ENCODE results near the gene FLT3.
"Not testable (repeated sequence)": the region's sequence is repeated elsewhere in the genome, so short reads cannot be mapped to it uniquely, and the experiment has no call there.

The FLT3 gene

GRCh38 chr13:27971236-27971645 lies 129.1 kb downstream of the FLT3 start:
- DNase-seq, result no peak

DNA sequence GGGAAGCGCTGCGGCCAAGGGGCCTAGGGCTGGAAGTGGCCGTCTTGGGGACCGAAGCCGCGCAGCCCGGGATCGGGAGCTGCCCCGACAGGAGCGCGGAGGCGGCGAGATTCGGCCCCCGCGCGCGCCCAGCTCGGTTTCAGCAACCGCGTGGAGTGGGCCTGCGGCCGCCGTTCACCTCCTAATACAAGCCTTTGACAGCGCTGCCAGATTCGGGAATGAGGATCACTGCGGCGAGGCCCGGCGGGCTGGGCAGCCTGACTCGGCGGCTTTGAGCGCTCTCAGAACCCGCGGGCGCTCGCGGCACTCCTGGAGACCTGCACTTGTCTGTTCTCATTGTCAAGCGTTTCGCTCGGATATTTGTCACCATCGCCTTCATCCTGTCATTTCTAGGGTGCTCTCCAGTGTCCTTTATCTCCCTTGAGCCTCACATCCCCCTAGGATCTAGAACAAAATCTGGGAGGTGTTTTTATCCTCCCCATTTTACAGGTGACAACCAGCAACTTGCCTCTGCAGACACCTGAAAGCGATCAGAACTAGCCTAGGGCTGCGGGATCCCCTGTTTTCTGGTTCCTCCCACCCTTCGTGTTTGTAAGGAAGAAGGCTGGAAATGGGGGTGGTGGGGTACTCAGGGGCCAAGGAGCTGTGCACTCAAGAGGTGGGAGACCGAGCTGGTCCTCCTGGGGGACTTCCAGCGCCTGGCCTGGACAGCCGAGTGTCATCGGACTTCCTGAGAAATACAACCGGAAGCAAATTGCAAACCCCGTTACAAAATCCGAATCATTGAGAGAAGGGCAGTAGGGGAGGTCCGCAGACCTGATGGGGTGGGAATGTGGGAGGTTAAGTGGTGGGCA lies 129.8 kb downstream of the FLT3 start:
- DNase-seq, result no peak

DNA sequence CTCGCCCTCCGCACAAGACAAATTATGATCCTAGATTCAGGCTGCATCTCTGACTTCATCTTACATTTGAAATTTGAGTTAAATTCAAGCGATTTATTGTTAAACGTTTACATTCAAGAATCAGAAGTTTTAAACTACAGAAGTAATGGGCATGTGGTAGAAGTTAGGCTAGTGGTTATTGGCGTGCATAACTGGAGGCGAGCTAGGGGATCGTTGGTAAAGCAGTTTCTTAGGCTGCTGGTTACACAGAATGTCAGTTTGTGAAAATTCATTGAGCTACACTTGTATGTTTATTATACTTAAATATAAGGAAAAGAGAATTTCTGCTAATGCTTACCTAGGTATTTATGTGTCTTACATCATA lies 130.5 kb downstream of the FLT3 start:
- DNase-seq, result no peak

DNA sequence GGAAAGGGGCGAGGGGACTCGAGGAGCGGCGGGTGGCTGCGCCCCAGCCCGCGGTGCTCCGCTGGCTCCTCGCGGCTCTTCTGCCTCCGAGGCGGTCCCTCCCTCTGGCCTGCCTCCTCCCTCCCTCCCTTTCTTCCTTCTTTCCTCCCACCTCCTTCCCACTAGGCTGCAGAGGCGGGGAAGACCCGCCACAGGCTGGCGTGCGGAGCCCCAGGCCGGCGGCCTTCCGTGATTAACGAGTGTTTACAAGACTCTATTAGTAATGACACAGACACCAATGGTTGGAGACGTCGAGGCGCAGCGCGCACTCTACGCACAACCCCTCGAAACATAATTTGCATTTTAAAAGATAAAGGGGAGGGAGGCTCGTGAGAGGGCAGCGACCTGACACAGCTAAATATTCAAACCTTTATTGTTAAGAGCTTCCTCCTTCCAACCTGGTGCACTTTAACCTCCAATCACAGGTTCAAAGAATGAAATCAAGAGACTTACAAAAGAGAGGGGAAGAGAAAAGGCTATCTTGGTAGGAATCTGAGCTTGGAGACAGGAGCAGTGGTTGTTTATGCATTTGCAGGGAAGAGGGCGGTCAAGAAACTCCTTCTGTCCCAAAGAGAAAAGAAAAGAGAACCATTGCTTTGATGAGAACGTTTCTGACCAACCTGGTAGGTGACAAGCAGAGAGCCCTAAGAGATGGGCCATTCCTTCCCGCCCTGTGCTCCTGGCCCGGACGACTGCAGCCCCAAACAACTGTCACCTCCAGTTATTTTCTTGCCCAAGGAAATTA lies 131.1 kb downstream of the FLT3 start, which contains the start of gene CDX2:
Gene CDX2, minus strand, starts transcription at position 234 of the 784 bp plus-strand sequence. CDS start 309 bp downstream, outside the sequence.
- no peak for DNase-seq

GRCh38 chr13:27968316-27969081 lies 131.9 kb downstream of the FLT3 start:
- no peak for DNase-seq

DNA sequence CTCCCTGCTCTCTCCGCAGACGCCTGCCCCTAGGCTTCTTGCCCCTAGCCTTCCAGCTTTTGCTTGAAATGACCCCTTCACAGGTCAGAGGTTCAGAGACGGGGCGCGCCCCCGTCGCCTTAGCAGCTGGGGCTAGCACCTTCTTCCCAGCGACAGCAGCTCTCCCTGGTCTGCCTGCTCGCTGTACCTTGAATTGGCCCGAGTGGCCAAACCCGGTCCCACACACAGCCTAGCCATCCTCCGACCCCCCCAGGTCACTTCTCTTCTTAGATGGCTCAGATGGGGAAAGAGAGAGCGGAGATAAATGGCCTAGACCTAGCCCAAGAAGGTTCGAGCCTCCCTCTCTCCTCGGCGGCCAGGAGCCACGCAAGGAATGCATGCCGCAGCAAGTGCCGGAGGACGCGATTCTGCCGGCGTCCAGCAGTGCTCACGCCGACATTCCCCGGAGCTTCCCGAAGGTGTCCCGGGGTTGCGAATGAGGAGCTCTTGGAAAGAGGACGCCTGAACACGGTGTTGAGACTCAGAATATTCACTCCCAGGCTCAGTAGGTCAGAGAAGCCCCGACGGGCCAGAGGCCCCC lies 132.6 kb downstream of the FLT3 start:
- DNase-seq, result no peak

GRCh38 chr13:27967203-27967735 lies 133.1 kb downstream of the FLT3 start:
- DNase-seq, result no peak

- DNase-seq, result no peak
Observed at GRCh38 chr13:27966641-27967202, 133.7 kb downstream of the FLT3 start.

GRCh38 chr13:27965740-27966640 lies 134.4 kb downstream of the FLT3 start:
- DNase-seq, result no peak

GRCh38 chr13:27965343-27965739 lies 135.0 kb downstream of the FLT3 start:
- DNase-seq, result no peak

GRCh38 chr13:27964741-27965323 lies 135.5 kb downstream of the FLT3 start:
- no peak for DNase-seq

DNA sequence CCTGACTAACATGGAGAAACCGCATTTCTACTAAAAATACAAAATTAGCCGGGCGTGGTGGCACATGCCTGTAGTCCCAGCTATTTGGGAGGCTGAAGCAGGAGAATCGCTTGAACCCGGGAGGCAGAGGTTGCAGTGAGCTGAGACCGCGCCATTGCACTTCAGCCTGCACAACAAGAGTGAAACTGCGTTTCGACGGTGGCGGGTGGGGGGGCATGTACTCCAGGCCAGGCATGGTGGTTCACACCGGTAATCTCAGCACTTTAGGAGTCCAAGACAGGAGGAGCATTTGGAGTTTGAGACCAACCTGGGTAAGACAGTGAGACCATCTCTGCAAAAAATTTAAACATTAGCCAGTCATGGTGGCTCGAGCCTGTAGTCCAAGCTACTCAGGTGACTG lies 136.2 kb downstream of the FLT3 start:
- DNase-seq, result not testable (repeated sequence)

DNA sequence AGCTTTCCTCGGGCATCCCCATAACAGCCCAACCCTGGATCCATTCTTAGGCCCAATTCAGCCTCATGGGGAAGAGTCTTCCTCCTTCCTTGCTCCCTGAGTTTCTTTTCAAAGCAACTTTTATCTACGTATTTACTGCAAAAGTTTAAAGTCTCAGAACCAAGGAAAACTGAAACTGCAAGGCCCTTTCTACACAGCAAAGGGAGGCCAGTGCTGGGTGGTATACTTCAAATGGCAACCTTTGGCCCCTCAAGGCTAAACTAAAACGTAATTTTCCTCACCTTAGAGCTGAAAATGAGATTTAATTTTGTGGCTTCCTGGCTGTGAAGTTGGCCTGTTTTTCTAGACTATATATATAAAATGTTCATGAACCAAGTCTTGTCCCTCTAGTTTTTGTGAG lies 136.9 kb downstream of the FLT3 start:
- no peak for DNase-seq

DNA sequence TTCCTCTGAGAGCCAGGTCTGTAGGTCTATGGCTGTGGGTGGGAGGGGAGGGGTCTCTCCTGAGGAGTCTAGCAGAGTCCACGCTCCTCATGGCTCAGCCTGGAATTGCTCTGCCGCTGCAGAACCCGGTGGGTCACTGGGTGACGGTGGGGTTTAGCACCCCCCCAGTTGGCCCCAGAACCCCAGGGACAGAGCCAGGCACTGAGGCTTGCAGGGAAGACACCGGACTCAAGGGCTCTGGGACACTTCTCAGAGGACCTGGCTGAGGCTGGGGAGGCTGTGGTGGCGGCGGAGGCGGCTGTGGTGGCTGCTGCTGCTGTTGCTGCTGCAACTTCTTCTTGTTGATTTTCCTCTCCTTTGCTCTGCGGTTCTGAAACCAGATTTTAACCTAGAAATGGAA lies 137.4 kb downstream of the FLT3 start:
- DNase-seq, result no peak

DNA sequence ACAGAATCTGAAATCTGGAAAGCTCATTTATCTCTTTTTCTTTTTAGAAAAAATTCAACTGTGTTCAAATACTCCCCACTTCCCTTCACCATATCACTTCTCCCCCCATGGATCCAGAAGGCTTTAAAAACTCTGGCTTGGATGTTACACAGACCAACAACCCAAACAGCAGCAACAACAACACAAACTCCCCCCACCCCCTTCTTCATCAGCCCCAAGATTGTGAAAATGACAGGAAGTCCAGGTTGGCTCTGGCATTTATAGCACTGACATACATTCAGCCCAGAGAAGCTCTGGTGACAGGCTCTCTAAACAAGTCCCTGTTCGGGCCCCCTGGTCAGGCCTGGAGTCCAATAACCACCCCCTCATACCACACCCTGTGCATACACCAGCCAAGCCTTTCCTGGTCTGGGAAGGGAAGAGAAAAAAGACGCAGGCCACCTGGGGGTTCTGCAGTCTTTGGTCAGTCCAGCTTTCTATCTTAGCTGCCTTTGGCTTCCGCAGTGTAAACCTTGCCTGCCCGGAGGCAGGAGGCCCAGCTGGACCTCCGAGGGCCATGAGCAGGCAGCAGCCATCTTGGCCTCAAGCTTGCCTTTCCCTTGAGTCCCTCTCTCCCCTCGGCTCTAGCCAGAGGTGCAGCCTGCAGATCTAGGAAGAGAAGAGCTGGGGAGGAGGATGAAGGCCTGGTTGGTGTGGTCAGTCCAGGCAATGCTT lies 138.1 kb downstream of the FLT3 start:
- DNase-seq, result no peak

GRCh38 chr13:27961227-27962085 lies 138.9 kb downstream of the FLT3 start:
- no peak for DNase-seq

GRCh38 chr13:27960362-27961226 lies 139.8 kb downstream of the FLT3 start:
- DNase-seq, result peak in 1 of 2 donors; percentile 29

- DNase-seq, result no peak
Observed at GRCh38 chr13:27959976-27960361, 140.4 kb downstream of the FLT3 start.
